AG04449 (cell line): ENCODE results near the gene IFITM10.

Experiments
- CTCF ChIA-PET: fragments of 350-600 bp; formaldehyde crosslinking; extraction: SDS; loops from one replicate; lab custom pipeline; 2021; ENCODE audit warnings: antibody characterized with exemption; lab: Yijun Ruan, JAX
- POLR2A ChIA-PET: fragments of 400-600, 350-600 bp; formaldehyde crosslinking; extraction: SDS; loops from one replicate; lab custom pipeline; 2020; ENCODE audit warnings: antibody characterized with exemption, inconsistent platforms; lab: Yijun Ruan, JAX
- DNase-seq: peaks from one replicate; pipeline ENCODE4 v3.0.0-alpha.2; 2010; ENCODE audit warnings: low read depth, low spot score
- H3K4me3 ChIP-seq: 2 replicates; pipeline ENCODE4 v1.5.1; 2011; ENCODE audit warnings: low read depth, mild to moderate bottlenecking, control low read depth, low read length
- TF ChIP-seq, protein P1 (sequence below): IDR thresholded peaks from one replicate; pipeline ENCODE4 v1.5.1; 2011; ENCODE audit warnings: mild to moderate bottlenecking, moderate library complexity, low read length, control low read depth, inconsistent platforms; ENCODE audit not compliant: insufficient read depth; ENCODE audit errors: missing control alignments

IFITM10 gene

DNA sequence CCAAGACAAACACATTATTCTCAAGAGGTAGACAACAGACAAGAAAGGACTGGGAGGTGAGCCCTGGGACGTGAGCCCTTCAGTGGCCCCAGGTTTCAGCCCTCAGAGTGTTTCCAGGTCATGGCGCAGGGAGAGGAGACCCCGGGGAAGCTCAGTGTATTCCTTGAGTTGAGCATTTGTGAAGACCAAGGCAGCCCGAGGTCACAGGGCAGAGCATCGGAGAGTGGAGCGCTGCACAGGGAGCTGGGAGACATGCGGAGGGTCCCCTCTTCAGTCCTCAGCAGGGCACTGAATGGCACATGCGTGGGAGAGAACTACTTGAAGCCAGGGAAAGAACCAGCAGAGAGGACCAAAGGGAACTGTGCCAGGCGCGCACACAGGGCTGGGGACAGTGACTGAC lies 41.7 kb downstream of the IFITM10 start:
- no peak for DNase-seq
- TF ChIP-seq, protein P1, sequence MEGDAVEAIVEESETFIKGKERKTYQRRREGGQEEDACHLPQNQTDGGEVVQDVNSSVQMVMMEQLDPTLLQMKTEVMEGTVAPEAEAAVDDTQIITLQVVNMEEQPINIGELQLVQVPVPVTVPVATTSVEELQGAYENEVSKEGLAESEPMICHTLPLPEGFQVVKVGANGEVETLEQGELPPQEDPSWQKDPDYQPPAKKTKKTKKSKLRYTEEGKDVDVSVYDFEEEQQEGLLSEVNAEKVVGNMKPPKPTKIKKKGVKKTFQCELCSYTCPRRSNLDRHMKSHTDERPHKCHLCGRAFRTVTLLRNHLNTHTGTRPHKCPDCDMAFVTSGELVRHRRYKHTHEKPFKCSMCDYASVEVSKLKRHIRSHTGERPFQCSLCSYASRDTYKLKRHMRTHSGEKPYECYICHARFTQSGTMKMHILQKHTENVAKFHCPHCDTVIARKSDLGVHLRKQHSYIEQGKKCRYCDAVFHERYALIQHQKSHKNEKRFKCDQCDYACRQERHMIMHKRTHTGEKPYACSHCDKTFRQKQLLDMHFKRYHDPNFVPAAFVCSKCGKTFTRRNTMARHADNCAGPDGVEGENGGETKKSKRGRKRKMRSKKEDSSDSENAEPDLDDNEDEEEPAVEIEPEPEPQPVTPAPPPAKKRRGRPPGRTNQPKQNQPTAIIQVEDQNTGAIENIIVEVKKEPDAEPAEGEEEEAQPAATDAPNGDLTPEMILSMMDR, result no peak
- ChIA-PET POLR2A (no interaction called here), CTCF (interaction anchor here (1.1 to 5.1 kb wide), 2 partner anchors 15 to 117 kb away, joined by 3 to 68 read pairs; no protein-coding TSS in a partner anchor)
- no peak overlapping the region for H3K4me3 ChIP-seq

DNA sequence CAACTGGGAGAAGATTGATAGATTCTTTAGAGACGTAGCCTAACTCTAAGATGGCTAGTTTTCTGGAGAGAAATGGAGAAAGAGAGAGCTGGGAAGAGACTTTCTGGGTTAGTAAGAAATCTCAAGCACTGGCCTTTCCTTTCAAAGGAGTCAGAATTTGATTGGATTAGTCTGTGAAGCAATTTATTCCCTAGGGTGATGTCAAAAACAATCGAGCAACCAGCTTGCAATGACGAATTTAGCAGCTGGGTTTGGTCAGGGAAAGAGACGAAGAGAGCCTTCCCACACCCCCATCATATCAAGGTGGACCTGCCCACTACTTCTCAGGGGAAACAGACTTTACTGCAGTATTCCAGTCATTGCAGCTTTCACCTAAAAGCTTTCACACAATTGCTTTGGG lies 42.6 kb downstream of the IFITM10 start:
- ChIA-PET POLR2A (no interaction called here), CTCF (interaction anchor here (0.6 to 5.1 kb wide), 6 partner anchors 9 to 295 kb away, joined by 3 to 68 read pairs (median 4); partner anchors contain the start of gene SYT8)
- TF ChIP-seq, protein P1, result no peak
- no peak overlapping the region for H3K4me3 ChIP-seq
- DNase-seq, result no peak

DNA sequence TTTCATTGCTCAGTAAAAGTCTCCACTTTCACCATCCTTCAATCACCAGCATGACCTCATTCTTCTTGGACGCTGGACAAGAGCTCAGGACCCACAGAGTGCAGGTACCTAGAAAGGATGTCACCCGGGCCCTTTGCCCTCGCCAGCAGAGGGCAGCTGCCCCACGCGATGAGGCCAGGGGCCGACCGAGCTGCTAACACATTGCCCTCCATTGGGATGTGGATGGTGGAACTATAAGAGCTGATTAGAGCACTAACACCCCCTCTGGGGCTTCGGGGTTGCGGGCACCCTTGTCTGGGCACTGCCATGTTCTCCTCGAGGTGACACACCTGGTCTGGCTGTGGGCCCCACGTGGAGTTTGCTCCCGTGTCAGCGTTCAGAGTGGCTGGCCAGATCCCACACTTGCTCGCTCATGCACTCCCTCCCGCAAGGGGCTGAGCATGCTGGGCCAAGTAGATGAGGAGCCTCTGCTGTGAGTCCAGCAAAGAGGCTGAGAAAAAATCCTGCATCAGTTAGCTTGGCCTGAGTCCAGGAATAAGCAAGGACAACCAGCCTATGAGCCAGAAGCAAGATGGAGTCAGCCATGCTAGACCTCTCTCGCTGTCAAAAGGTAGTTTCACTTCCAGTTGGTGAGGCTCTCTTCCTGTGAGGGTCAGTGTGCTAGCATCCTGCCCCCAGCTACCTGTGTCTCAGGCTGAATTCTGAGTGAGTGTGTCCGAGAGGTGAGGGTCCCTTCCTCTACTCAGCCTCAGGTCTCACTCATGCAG lies 43.6 kb downstream of the IFITM10 start:
- ChIA-PET CTCF (interaction anchor here (0.7 to 5.1 kb wide), 7 partner anchors 10 to 445 kb away, joined by 3 to 68 read pairs (median 5); partner anchors contain the start of gene SYT8), POLR2A (no interaction called here)
- TF ChIP-seq, protein P1, result peak; percentile 2
- H3K4me3 ChIP-seq, result no peak overlapping the region
- DNase-seq, result no peak

DNA sequence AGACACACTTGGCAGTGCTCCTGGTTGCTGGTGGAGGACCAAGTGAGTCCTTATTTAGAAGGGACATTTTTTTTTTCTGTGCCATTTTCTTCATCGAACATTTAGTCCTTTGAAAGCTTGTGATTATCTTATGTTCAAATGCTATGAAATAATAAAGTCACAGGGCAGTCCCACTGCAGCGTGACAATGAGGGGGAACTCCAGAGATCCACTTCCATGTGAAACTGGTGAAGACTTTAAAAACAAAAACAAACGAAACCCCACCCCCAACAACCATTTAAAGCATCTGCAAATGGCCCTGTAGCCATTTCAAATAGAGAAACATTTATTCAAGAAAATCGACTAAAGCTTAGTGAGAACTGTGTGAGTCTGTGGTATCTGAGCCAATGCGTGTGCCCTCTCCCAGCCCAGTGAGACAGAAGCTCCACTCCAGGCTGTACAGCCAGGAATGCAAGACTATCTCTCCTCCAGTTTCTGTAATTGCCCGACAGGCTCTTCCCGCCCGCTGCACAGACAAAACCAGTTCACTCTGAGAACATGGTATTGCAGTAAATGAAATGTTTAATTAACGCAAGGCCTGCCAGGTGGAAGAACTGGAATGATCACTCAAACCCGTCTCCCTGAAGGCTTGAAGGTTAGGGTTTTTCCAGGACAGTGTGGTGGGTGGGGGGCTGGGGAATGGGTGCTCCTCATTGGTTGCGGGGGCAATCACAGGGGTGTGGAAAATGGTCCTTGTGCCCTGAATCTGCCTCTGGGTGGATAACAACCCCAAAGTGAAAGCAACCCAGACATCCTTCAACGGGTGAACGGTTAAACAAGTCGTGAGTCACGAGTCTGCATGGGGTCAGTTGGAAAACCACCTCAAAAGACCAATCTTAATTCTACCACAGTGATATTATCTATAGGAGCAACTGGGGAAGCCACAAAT lies 45.0 kb downstream of the IFITM10 start:
- POLR2A ChIA-PET, result no interaction called here
- TF ChIP-seq, protein P1, result no peak
- no peak overlapping the region for H3K4me3 ChIP-seq
- DNase-seq, result no peak
- CTCF ChIA-PET, result interaction anchor here (1.5 to 5.1 kb wide), 3 partner anchors 12 to 128 kb away, joined by 5 to 68 read pairs (median 31); partner anchors contain the start of gene SYT8

DNA sequence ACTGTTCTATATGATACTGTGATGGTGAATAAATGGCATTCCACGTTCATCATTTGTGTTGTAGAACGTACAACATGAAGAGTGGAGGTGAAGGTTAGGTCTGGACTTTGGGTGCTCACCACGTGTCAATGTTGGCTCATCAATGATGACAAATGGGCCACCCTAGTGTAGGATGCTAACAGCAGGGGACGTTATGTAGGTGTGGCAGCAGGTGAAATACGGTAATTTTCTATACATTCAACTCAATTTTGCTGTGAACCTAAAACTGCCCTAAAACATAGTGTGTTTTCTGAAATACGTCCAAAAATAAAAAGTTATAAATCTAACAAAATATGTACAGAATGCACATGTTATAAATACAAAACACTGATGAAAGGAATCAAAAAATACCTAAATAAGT lies 47.2 kb downstream of the IFITM10 start:
- TF ChIP-seq, protein P1, result no peak
- H3K4me3 ChIP-seq, result no peak overlapping the region
- no peak for DNase-seq
- POLR2A ChIA-PET, result no interaction called here
- CTCF ChIA-PET, result interaction anchor here (0.9 to 2.8 kb wide), 2 partner anchors 10 to 299 kb away, joined by 3 to 24 read pairs; no protein-coding TSS in a partner anchor
